GM18907 (cell line): ENCODE measurements around the gene UQCRC1.
A peak's percentile ranks its signal among the peaks of the same experiment; 100 is the strongest.

ENCODE experiments used
- ATAC-seq: cut with Tn5 transposase; IDR thresholded peaks from one replicate; pipeline ENCODE4 v1.9.1; 2021; ENCODE audit warnings: mild to moderate bottlenecking, moderate library complexity; ENCODE audit not compliant: unreplicated experiment

The UQCRC1 gene

GRCh38 chr3:48634661-48635221 lies 25.3 kb upstream of the UQCRC1 start:
- ATAC-seq = peak; percentile 5

GRCh38 chr3:48633743-48634142 lies 24.3 kb upstream of the UQCRC1 start:
- ATAC-seq = no peak

DNA sequence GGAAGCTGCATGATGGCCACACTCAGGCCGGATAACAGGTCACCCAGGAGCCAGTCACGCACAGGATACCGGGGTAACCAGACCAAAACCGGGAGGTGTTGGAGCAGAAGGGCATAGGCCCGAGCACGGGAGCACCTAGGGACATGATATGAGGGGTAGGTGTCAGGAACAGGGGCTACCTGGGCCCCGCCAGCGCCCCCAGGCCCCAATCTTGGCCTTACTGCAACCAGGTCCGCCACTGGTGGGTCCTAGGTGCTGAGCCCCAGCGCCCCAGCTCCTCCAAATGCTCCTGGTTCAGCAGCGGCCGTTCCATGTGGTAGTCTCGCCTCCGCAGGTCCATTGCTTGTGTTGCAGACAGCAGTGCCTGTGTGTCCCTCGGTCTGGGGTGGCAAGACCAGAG lies 23.8 kb upstream of the UQCRC1 start:
- ATAC-seq = no peak

DNA sequence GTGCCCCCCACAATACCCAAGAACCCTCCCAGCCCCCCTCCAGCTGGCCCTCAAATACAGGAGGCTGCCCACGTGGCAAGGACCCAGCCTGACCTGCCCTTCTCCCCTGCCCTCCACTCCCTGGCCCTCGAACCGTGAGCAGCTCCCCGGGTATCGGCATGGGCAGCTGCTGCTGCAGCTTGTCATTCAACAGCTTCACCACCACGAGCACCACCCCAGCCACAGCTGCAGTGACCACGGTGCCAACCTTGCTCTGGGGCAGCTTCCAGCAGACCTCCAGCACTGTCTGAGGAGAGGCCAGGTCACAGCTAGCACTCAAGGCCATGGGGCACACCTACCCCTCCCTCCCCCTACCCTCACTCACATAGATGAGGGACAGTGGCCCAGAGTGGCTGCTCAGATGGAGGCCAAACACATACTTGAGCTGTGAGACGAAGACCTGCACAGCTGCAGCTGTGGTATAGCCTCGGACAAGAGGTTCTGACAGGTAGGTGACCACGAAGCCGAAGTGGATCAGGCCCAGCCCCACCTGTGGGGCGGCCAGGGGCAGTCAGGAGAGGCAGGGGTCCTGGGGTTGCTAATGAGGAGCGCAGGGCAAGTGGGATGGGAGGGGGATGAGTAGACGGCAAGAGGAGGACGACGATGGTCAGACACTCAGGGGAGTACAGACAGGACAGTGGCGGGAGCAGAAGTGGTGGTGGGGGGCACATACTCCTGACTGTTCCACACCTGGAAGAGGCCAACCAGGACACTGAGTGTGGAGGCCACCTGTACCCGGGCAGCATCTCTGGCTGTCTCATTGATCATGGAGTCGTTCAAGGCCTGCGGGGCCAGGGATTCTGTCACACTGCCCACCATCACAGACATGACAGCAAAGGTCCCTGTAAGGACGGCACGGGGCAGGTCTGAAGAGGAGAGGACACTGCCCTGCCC lies 22.3 kb upstream of the UQCRC1 start:
- ATAC-seq = no peak

DNA sequence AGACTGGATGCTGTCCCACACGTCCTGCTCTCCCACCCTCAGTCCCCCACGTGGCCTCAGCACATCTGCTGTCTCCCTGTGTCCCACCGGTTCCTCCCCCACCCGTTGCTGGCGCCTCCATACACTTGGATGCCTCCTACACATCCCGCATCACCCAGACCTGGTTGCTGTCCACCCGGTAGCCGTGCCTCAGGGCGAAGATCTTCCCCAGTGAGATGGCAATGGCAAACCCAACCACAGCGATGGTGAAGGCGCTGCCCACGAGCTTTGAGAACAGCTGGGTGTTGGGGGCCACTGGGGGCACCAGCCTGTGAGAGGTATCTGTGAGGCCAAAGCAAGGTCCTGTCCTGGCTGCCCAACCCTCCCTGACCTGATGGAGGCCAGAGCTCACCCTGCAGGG lies 21.4 kb upstream of the UQCRC1 start:
- no peak for ATAC-seq

GRCh38 chr3:48630407-48630806 lies 21.0 kb upstream of the UQCRC1 start:
- no peak for ATAC-seq

- no peak for ATAC-seq
These were observed 20.4 kb upstream of the UQCRC1 start for GRCh38 chr3:48629894-48630293.

DNA sequence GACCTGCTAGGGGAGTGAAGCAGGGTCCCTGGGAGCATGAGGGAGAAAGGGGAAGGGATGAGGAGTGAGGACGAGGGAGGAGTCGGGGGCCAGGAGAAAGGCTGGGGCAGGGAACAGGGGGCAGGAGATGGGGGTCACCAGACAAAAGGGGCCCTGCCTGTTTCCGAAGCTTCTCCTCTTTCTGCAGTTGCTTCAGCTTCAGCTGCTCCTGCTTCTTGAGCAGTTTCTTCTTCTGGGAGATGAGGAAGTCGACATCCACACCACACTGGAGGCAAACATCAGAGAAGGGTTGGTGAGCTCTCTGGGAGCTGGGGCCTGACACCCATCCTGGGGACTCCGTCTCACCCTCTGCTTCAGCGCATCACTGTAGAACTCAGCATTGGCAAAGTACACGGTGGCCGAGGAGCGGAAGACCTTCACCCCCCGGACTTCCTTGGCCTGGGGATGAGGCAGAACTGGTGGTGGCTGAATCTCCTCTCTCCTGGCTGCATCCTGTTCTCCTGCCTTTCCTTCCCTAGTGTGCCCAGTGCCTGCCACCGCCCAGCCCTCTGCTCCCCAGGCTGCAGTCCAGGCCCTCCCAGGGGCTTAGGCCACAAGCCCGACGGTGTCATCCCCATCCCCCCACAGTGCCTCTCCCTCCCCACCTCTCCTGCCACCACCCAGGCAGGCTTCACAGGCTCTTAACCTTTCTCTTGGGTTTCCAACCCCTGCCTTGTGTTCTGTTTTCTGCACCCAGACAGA lies 19.0 kb upstream of the UQCRC1 start:
- ATAC-seq = no peak

DNA sequence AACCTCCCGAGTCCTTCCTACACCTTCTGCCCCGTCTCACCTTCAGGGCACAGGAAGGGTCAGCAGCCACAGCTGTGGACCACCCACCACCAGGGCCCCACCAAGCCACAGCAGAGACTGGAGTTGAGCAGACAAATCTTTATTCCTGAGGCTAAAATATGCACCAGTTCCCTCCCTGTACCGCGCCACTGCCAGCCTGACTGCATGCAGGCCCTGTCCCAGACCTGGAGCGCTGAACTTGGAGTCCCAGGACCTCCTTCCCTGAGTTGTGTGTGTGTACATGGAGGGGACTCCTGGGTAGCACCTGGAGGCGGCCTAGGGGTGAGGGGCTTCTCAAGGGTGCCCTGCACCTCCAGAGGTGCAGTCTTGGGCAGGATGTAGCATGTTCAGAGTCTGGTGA lies 16.2 kb upstream of the UQCRC1 start:
- ATAC-seq = no peak

DNA sequence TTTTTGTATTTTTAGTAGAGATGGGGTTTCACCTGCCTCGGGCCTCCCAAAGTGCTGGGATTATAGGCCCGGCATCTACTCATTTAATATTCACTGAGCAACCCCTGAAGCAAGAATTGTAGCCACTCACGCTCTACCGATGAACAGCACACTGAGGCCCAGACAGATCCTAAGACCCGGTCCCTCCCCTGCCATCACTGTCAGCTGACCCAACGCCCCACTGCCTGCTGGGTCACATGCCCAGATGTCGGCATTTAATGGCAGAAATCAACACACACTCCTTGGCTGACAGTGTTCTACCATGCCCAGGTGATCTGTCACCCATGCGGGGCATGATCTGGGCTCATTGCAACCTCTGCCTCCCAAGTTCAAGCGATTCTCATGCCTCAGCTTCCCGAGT lies 15.3 kb upstream of the UQCRC1 start:
- no peak for ATAC-seq

DNA sequence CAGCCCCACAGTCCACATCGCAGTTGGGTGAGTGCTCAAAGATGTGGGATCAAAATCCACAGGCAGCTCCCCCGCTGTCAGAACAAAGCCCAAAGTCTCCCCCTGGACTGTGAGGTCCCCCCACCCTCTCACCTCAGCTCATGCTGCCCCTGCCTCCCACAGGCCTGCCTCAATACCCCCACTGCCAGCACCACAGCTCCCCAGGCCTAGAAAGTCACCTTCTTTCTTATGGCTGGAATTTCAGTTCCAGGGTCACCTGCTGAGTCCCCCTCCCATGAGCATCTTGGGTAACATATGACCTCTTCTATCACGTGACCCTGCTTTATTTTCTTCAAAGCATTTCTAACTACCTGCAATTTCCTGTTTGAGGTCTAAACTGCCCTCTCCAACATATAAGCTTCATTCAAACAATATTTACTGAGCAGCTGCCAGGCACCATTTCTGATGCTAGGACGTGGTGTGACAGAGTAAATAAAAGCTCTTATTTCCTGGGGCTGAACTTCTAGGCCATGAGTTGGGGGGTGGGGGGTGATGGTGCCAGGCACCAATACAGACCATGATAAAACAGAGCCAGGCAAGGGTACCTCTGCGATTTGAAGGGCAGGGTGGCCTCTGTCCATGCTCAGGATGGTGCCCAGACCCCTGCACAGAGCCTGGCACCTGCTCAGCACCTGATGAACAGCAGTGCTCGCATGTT lies 14.6 kb upstream of the UQCRC1 start:
- no peak for ATAC-seq

DNA sequence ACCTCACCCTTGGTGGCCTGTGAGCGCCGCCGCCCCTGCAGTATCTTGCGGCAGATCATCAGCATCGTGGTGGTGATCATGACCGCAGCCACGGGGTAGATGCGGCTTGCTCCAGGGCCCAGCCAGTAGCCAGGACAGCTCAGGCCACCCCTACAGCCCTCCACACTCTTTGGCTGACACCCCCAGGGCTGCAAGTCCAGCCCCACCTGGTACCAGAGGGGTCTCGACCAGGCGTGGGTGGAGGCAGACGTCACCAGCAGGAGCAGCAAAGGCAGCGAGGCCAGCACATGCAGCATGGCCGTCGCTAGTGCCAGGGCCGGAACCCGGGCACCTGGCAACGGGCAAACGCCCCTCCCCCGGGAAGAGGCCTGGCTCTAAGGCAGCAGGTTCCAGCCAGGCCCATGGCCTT lies 12.0 kb upstream of the UQCRC1 start, which contains the start of gene TMEM89:
Gene TMEM89 (minus strand): TSS at position 309 of the 409 bp plus-strand sequence. CDS start 13 bp downstream, at position 296.
- no peak for ATAC-seq

DNA sequence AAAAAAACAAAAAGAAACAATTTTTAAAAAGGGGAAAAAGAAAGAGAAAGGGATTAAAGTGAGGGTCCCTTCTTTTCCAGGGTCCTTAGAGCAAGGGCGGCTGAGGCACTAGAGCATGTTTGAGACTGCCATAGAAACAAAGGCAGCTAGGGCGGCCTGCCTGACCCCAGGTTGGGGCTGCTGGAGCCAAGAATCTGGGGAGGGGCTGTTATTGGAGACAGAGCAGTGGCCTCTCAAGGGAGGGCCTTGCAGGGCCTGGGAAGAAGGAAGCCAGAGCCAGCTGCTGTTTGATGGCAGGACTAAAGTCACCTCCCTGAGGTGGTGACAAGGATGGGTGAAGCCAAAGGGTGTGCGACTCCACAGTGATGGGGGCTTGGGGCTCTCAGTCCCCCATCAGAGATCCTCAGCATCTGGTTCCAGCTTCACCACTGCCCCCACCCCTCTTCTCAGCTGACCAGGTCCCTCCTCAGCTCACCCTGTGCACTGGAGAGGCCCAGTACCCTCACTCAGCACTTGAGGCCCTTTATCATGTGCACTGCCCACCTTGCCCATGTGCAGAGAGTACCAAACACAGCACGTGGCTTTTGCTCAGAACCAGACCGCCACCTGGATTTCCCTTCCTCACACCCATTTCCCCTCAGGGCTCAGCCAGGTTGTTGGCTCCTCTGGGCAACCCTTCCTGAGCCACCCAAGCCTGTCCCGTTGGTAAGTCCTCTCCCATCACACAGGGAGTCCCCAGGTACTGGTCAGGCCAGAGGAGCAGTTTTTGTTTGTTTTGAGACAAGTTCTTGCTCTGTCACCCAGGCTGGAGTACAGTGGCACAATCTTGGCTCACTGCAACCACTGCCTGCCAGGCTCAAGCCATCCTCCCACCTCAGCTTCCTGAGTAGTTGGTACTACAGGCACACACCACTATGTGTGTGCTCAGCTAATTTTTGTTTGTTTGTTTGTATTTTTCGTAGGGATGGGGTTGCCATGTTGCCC lies 10.4 kb upstream of the UQCRC1 start:
- no peak for ATAC-seq

- no peak for ATAC-seq
These were observed 8.1 kb upstream of the UQCRC1 start for GRCh38 chr3:48617559-48617958.

DNA sequence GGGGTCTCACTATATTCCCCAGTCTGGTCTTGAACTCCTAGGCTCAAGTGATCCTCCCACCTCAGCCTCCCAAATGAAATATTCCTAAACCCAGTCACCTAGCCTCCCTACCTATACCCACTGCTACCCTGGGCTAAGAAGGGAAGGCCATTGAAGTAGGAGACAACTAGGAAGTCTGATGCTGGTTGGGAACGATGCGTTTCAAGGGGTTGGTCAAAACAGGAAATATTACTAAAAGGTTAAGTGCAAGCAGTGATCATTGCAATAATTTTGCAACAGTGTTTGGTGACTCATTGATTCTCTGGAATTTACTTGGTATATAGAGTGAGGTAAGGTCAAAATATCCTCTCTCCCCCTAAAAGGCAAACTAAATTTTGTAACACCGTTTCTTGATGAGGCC lies 4.6 kb upstream of the UQCRC1 start:
- no peak for ATAC-seq

DNA sequence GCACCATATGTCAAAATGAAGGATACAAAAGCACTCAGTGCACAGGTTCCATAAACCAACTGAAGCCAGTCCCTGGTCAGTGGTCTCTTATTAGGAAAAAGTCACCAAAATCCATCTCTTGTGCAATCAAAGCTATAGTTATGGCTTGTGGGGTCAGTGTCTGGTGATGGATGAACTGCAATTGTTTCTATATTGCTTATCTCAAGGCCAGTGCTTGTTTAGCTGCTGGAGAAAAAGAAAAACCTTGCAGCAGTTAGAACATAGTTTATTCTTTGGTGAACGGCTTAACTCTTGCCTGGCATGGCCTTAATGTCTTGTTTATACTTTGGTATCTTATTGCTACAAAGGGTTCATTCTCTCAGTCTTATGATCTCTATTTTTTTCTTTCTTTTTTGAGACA lies 2.9 kb upstream of the UQCRC1 start:
- no peak for ATAC-seq

- ATAC-seq = no peak
These were observed 1.9 kb downstream of the UQCRC1 start for GRCh38 chr3:48607519-48607918.

DNA sequence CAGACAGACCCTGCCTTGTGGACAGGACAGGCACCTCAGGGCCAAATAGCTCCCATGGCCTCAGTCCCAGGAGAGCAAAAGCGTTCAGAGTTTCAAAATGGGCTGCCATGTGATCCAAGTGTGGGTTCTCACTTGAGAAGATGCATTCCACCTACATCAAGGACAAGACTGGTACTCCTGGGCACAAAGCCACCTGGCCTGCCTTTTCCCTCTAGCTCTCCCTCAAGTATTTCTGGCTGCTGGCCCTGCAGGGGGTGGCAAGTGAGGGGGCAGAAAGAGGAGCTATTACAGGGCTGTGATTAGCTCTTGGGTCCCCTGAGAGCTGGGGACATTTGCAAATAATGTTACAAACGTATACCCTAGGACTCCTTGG lies 7.8 kb downstream of the UQCRC1 start:
- ATAC-seq = no peak

DNA sequence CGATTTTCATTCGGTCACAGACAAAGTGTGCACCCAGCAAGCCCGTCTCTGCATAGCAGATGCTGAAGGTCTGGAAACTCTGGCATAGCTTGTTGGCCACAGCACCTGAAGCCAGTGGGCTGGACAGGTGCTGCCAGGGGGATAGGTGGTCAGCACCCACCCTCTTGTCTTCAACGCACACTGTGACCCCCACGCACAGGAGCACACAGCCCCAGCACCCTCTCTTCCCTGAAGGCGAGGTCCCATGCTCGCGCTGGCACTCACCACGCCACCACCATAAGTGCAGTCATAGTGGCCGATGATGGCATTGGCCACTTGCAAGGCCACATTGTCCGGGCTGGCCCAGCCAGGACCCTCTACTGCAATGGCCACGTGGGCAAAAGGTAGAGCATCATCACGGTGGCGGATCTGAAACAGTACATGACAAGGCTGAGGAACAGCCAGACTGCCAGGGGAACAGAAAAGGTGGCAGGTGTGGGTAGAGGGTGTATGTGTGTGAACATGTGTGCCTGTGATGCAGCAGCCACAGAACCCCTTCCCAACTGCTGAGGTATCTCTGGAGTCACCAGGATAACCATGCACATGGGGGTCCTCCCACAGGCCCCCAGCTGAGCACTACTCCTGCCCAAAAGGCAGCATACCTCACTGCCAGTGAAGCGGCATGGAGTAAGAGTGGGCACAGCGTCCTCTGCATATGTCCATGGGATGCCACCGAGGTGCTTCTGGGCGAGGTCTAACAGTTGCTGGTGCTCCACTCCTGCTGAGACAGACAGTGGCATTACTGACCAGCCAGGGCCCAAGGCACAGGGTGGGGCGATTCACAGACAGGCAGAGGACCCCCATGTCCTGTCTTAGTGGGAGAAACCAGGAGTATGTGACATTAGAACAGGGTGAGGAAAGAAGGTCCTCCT lies 8.5 kb downstream of the UQCRC1 start:
- no peak for ATAC-seq
